ENCODE results near the gene SHBG. TPM values are rescaled to one million over a fixed set of nuclear protein-coding genes. Genes with fewer than 3 reads are reported as not detected.
A peak's percentile ranks its signal among the peaks of the same experiment; 100 is the strongest.
"Not testable (repeated sequence)": the region's sequence is repeated elsewhere in the genome, so short reads cannot be mapped to it uniquely, and the experiment has no call there.

Gene SHBG
- total and polyA plus RNA-seq, 2 experiments from 2014 or later: 2.2 to 5.6 TPM

DNA sequence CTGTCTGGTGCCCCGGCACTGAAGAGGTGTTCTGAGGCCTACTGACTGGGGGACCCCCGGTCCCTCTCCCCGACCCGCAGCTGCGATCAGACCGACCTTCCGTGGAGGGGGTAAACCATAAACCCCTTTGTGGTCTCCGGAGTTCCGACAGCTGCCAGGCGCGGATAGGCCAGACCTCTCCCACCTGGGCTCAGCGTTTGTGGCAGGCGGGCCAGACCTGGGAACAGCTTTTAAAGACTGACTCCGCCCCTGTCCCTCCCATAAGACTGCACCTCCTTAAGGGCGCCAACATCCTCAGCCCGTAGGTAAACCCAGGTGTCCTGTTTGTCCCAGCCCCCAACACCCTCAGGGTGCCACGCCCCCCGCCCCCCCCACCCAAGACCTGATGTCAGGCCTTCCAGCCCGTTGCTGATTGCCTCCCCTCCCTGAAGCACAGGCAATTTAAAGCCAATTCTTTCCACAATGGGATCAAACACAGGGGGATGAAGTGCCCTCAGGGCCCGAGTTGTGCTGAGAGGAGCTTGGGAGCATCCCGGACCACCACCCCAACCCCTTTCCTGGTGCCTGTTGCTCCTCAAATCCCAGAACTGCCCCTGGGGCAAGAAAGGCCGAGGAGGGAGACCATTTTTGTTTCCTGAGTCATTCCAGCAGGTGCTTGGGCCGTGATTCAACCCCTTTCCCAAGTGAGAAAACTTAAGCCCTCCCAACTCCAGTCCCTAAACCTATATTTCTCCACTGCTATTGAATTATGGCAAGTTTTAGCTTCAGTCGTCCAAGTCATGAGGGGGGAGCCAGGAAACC is 39.8 kb upstream of the SHBG start, which contains the start of gene SOX15:
SOX15 (minus strand) TSS at position 204 of the 801 bp plus-strand sequence. CDS start 418 bp downstream, outside the sequence.
- Histone ChIP-seq H3K4me3 (no peak within 1 kb of the TSS), H3K4me1 (ENCODE audit: low read depth) (no peaks in the 10 kb centered on the region), H3K36me3 (peaks cover 31% of the 10 kb centered on the region), H3K27me3 (no peaks in the 10 kb centered on the region), H3K27ac (peak within 1 kb of the TSS; percentile 57), H3K9me3 (ENCODE audit: low read depth) (no peaks in the 10 kb centered on the region)
- TF ChIP-seq, protein P1, sequence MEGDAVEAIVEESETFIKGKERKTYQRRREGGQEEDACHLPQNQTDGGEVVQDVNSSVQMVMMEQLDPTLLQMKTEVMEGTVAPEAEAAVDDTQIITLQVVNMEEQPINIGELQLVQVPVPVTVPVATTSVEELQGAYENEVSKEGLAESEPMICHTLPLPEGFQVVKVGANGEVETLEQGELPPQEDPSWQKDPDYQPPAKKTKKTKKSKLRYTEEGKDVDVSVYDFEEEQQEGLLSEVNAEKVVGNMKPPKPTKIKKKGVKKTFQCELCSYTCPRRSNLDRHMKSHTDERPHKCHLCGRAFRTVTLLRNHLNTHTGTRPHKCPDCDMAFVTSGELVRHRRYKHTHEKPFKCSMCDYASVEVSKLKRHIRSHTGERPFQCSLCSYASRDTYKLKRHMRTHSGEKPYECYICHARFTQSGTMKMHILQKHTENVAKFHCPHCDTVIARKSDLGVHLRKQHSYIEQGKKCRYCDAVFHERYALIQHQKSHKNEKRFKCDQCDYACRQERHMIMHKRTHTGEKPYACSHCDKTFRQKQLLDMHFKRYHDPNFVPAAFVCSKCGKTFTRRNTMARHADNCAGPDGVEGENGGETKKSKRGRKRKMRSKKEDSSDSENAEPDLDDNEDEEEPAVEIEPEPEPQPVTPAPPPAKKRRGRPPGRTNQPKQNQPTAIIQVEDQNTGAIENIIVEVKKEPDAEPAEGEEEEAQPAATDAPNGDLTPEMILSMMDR (IDR thresholded peaks at IDR 0.05; ENCODE audit: low read depth, low read length): no peak
- no peak for DNase-seq (ENCODE audit: low read depth in 1 of 2, low spot score in 1 of 2)

DNA sequence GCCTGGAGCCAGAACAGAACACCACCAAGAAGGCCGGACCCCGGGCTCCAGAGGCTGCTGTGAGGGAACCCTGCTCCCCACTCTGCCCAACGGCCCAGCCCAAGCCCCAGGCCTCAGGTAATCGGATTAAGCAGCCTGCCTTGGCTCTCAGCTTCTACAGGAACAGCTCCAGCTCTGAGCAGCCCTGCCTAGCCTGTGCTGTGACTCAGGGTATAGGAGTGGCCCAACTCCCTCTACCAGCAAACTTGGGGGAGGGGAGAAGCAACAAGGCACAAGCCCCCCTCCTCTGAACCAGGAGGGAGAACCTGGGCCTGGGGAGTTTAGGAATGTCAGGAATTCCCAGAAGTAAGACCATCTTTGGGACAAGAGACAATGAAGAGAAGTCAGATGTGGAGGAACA is 39.2 kb upstream of the SHBG start:
- TF ChIP-seq, protein P1 (IDR thresholded peaks at IDR 0.05; ENCODE audit: low read depth, low read length): no peak
- Histone ChIP-seq H3K9me3 (ENCODE audit: low read depth) (no peaks in the 10 kb centered on the region), H3K4me3 (no peak overlapping the region), H3K27ac (peak overlapping the region; percentile 57), H3K4me1 (ENCODE audit: low read depth) (no peaks in the 10 kb centered on the region), H3K36me3 (peaks cover 37% of the 10 kb centered on the region), H3K27me3 (no peaks in the 10 kb centered on the region)
- DNase-seq (ENCODE audit: low read depth in 1 of 2, low spot score in 1 of 2): no peak

DNA sequence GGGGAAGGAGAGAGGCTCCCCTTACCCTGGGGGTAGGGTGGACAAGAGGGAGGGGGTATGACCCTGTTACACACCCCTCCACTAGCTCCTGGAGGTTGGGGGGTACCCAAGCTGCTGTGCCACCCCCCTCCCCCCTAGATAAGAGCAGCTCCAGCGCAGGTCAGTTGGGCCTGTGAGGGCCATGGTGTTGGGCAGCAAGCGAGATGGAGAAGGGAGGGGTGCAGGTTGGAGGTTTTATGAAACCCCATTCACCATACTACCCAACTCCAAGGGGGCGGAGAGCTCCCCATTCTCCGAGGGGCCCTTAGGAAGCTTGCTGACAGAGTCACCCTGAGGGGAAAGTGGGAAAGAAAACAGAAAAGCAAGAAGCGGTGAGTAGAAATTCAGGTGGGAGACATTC is 38.3 kb upstream of the SHBG start:
- H3K36me3 ChIP-seq: peaks cover 45% of the 10 kb centered on the region
- no peak for DNase-seq (ENCODE audit: low read depth in 1 of 2, low spot score in 1 of 2)

DNA sequence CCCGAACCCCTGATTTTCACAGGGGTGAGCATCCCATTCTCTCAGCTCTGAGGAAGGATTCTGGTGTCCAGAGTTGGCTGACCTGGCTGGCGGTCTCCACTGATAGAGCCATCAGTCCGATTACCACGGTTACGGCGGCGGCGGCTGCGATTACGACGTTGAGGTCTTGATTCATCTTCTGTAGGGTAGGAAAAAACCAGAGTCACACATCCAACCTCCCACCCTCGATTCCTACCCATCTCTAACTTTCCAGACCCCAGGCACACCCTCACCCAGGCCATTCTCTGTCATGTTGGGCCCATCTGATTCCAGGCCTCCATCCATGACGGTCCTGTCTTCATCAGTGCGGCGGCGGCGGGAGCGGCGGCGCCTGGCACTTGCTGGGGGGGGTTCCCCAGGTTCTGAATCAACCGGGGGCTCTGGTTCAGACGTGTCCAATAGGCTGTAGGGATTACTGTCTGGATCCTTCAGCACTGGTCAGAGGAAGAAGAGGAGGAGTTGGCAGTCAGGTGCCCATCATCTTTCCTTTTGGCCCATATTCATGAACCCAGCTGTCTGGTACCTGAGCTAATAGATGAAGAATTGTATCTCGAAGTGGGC is 37.4 kb upstream of the SHBG start:
- TF ChIP-seq, protein P1 (IDR thresholded peaks at IDR 0.05; ENCODE audit: low read depth, low read length): no peak
- Histone ChIP-seq H3K36me3 (peaks cover 51% of the 10 kb centered on the region), H3K4me1 (ENCODE audit: low read depth) (no peaks in the 10 kb centered on the region), H3K27ac (no peak overlapping the region), H3K9me3 (ENCODE audit: low read depth) (no peaks in the 10 kb centered on the region), H3K27me3 (no peaks in the 10 kb centered on the region), H3K4me3 (no peak overlapping the region)
- DNase-seq (ENCODE audit: low read depth in 1 of 2, low spot score in 1 of 2): no peak

More for the DNA sequence above, 38.3 kb upstream of the SHBG start:
- no peak overlapping the region for H3K4me3 ChIP-seq
- peak overlapping the region; percentile 57 for H3K27ac ChIP-seq
- no peaks in the 10 kb centered on the region for H3K27me3 ChIP-seq
- no peaks in the 10 kb centered on the region for H3K4me1 ChIP-seq (ENCODE audit: low read depth)
- TF ChIP-seq, protein P1 (IDR thresholded peaks at IDR 0.05; ENCODE audit: low read depth, low read length): no peak
- no peaks in the 10 kb centered on the region for H3K9me3 ChIP-seq (ENCODE audit: low read depth)

DNA sequence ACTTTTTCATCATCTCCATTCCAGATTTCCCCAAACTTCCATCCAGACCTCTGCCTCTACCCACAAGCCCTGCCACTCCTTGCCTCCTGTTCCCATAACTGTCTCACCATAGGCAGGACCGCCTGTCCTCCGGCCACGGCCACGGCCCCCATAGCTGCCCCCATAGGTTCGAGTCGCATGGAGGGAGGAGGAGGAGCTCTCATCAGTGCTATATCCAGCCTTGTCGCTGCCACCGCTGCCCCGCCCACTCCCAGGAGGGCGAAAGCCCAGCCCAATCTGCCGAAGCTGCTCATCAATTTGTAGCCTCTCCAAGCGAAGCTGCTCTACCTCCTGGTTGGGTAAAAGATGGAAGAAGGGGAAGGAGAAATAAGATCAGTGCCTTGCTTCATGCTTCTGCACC is 36.6 kb upstream of the SHBG start:
- Histone ChIP-seq H3K4me3 (no peak overlapping the region), H3K27me3 (no peaks in the 10 kb centered on the region), H3K9me3 (ENCODE audit: low read depth) (no peaks in the 10 kb centered on the region), H3K27ac (no peak overlapping the region), H3K4me1 (ENCODE audit: low read depth) (no peaks in the 10 kb centered on the region), H3K36me3 (peaks cover 51% of the 10 kb centered on the region)
- TF ChIP-seq, protein P1 (IDR thresholded peaks at IDR 0.05; ENCODE audit: low read depth, low read length): no peak
- DNase-seq (ENCODE audit: low read depth in 1 of 2, low spot score in 1 of 2): no peak

DNA sequence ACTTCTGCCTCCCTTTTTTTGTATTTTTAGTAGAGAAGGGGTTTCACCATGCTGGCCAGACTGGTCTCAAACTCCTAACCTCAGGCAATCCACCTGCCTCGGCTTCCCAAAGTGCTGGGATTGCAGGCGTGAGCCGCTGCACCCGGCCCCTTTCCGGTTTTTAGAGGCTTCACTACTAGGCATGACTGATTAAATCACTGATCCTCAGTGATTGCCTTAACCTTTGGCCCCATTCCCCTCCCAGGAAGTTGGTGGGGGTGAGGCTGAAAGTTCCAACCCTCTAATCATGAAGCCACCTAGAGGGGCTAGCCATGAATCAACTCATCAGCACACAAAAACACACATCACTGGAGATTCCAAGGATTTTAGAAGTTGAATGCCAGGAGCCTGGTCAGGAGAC is 32.4 kb upstream of the SHBG start:
- not testable (repeated sequence) for H3K27ac ChIP-seq; DNase-seq (ENCODE audit: low read depth in 1 of 2, low spot score in 1 of 2); H3K4me1 ChIP-seq (ENCODE audit: low read depth); H3K4me3 ChIP-seq; H3K27me3 ChIP-seq; H3K9me3 ChIP-seq (ENCODE audit: low read depth)
- H3K36me3 ChIP-seq: peaks cover 69% of the 10 kb centered on the region
